Stomach smooth muscle (tissue), 2 donors: ENCODE data around the gene IRF2BP1.
A peak's percentile ranks its signal among the peaks of the same experiment; 100 is the strongest.

Source experiments
- H3K27ac ChIP-seq: one replicate; pipeline ENCODE4 v1.7.0; 2013; ENCODE audit warnings: mild to moderate bottlenecking, low read length, inconsistent platforms
- H3K27me3 ChIP-seq, 2 donors: one replicate each; pipeline ENCODE4 v1.7.0; 2013; ENCODE audit warnings: low read length in 2 of 2; ENCODE audit not compliant: insufficient read depth in 2 of 2, control insufficient read depth in 1 of 2
- H3K36me3 ChIP-seq, 2 donors: one replicate each; pipeline ENCODE4 v1.7.0; 2013; ENCODE audit warnings: low read length in 2 of 2; ENCODE audit not compliant: control insufficient read depth in 2 of 2, insufficient read depth in 2 of 2
- H3K4me1 ChIP-seq: one replicate; pipeline ENCODE4 v1.7.0; 2013; ENCODE audit warnings: low read length; ENCODE audit not compliant: control insufficient read depth, insufficient read depth
- H3K4me3 ChIP-seq, 2 donors: one replicate each; pipeline ENCODE4 v1.7.0; 2013; ENCODE audit warnings: low read length in 2 of 2
- H3K9ac ChIP-seq, 2 donors: one replicate each; pipeline ENCODE4 v1.7.0; 2013; ENCODE audit warnings: low read length in 2 of 2, mild to moderate bottlenecking in 1 of 2
- H3K9me3 ChIP-seq, 2 donors: one replicate each; pipeline ENCODE4 v1.7.0; 2013; ENCODE audit warnings: low read length in 2 of 2; ENCODE audit not compliant: control insufficient read depth in 2 of 2
- donor health status: healthy.
- donor health status: Pancreatic carcinoma.

The IRF2BP1 gene

DNA sequence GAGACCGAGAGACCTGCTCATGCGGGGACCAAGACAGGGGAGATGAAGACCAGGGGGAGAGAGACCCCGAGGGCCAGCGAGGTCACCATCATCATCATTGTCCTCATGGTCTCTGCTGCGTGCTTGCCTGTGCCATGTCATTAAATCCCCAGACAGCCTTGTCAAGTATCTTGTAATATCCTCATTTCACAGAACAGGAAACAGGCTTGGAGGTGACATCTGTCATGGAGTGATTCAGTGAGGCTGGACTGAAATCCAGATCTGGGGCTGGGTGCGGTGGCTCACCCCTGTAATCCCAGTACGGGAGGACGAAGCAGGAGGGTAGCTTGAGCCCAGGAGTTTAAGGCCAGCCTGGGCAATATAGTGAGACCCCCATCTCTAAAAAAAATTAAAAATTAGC lies 34.5 kb upstream of the IRF2BP1 start:
- Histone ChIP-seq H3K4me3 (no peak overlapping the region), H3K9me3 (no peaks in the 10 kb centered on the region), H3K9ac (no peak overlapping the region), H3K4me1 (no peaks in the 10 kb centered on the region), H3K27me3 (peaks cover 0 to 13% of the 10 kb centered on the region in 2 donors), H3K27ac (no peak overlapping the region), H3K36me3 (no peaks in the 10 kb centered on the region)

DNA sequence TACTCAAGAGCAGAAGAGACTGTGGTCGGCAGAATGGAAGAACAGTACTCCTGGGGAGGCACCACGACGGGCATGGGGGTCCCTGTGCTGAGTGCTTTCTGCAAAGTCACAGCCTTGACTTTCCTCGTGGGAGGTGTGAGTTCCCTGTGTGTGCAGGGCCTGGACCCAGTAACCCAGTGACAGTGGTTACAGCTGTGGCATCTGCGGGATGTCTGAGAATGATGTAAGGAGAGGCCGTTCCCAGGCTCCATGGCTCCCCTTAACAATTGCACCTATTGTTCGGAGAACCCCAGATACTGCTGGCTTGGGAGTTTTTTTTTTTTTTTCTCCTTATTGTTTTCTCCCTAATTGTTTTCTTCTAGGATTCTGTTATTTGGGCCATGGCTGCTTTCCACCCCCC lies 33.7 kb upstream of the IRF2BP1 start:
- H3K27ac ChIP-seq: no peak overlapping the region
- H3K4me3 ChIP-seq: no peak overlapping the region
- H3K27me3 ChIP-seq: peaks cover 0 to 16% of the 10 kb centered on the region in 2 donors

DNA sequence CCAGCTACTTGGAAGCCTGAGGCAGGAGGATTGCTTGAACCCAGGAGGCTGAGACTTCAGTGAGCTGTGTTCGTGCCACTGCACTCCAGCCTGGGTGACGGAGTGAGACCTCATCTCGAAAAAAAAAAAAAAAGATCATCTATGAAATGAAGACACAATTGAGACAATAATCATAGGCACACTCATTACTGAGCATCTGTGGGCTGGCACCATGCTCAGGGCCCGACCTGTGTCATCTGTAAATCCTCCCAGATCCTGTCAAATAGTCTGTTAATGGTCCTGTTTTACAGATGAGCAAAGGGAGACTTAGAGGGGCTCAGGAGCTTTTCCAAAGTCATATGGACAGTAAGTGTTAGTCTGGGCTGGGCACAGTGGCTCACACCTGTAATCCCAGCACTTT lies 32.8 kb upstream of the IRF2BP1 start:
- H3K36me3 ChIP-seq: no peaks in the 10 kb centered on the region
- H3K27me3 ChIP-seq: peaks cover 1 to 19% of the 10 kb centered on the region in 2 donors
- no peak overlapping the region for H3K9ac ChIP-seq
- no peaks in the 10 kb centered on the region for H3K9me3 ChIP-seq
- no peak overlapping the region for H3K4me3 ChIP-seq
- no peaks in the 10 kb centered on the region for H3K4me1 ChIP-seq
- no peak overlapping the region for H3K27ac ChIP-seq

More for the DNA sequence above, 33.7 kb upstream of the IRF2BP1 start:
- no peaks in the 10 kb centered on the region for H3K36me3 ChIP-seq
- no peaks in the 10 kb centered on the region for H3K9me3 ChIP-seq
- H3K4me1 ChIP-seq: no peaks in the 10 kb centered on the region
- no peak overlapping the region for H3K9ac ChIP-seq

- H3K9me3 ChIP-seq: no peaks in the 10 kb centered on the region
- no peak overlapping the region for H3K27ac ChIP-seq
- no peak overlapping the region for H3K9ac ChIP-seq
- no peaks in the 10 kb centered on the region for H3K36me3 ChIP-seq
- no peak overlapping the region for H3K4me3 ChIP-seq
- H3K27me3 ChIP-seq: peaks cover 5 to 24% of the 10 kb centered on the region in 2 donors
- no peaks in the 10 kb centered on the region for H3K4me1 ChIP-seq
These were observed 31.6 kb upstream of the IRF2BP1 start for GRCh38 chr19:45917421-45918091.

DNA sequence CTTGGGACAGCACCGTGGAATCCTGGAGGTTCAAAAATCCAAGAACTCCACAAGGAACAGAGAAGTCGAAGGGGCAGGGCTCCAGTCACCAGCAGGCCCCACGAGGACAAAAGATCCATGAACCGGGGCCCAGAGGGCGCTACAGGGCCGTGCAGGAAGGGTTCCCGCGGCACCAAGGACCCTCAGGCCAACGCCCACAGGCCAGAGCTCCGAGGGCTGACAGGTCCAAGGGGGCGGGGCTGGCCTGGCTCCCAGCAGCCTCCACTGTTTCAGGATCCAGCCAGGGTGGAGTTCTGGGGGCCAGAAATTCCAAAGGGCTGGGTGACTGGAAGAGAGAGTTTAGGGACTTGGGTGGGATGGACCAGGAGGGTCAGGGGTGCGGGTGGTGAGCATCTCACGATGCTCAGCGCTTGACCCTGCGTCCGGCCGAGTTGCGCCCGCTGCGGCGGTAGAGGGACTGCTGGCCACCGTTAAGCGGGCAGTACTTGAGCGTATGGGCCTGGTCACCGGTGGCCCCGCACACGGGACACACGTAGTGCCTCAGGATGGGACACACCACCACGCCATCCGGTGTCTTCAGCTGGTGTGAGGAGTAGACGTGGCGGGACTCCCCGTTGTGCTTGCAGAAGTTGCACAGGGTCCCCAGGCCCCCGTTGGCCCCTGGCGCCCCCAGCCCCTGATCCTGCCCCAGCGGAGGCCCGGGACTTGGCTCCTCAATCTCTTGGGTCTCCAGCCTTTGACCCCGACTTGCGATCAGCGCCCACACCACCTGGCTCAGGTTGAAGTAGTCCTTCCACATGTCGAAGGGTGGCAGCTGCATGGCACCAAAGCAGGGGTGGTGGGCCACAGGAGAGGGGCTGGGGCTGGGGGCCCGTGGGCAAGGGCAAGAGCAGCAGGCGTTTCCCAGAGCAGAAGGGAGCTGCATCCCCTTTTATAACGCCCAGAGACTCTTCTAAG lies 28.2 kb upstream of the IRF2BP1 start, which contains the start of gene NANOS2:
Gene NANOS2, minus strand, starts transcription at position 905 of the 957 bp plus-strand sequence. Its CDS starts 85 bp downstream, at position 820.
- Histone ChIP-seq H3K4me1 (no peaks in the 10 kb centered on the region), H3K4me3 (no peak within 1 kb of the TSS), H3K9ac (no peak within 1 kb of the TSS), H3K27ac (no peak within 1 kb of the TSS), H3K36me3 (no peaks in the 10 kb centered on the region), H3K9me3 (no peaks in the 10 kb centered on the region), H3K27me3 (peaks cover 5 to 20% of the 10 kb centered on the region in 2 donors)

DNA sequence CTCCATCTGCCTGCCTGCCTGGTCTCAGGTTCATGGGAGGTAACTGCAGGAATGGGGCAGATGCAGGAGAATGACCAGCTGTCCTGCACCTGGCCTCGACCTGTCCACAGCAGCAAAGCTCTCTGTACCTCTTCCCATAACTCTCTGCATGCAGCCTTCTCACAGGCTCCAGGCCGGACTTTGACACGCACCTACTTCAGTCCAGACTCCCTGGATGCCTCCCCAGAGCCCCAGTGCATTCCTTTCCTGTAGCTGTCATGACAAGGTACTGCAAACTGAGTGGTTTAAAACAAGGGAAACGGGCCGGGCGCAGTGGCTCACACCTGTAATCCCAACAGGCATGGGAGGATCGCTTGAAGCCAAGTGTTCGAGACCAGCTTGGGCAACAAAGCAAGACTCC lies 25.4 kb upstream of the IRF2BP1 start:
- no peaks in the 10 kb centered on the region for H3K9me3 ChIP-seq
- H3K9ac ChIP-seq: no peak overlapping the region
- H3K36me3 ChIP-seq: no peaks in the 10 kb centered on the region
- H3K27me3 ChIP-seq: peaks cover 5 to 14% of the 10 kb centered on the region in 2 donors
- no peak overlapping the region for H3K27ac ChIP-seq
- H3K4me3 ChIP-seq: no peak overlapping the region
- no peaks in the 10 kb centered on the region for H3K4me1 ChIP-seq

DNA sequence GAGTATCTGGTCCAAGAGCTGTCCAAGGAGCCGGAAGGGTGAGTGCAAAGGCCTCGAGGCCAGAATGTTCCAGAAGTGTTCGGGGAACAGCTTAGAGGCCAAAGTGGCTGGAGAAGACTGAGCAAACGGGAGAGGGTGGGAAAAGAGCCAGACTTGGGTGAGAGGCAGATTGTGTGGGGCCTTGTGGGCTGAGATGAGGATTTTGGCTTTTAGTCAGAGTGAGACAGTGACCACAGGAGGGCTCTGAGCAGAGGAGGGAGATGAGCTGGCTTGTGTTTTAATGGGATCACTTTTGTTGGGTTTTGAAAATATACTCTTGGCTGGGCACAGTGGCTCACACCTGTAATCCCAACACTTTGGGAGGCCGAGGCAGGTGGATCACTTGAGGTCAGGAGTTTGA lies 23.0 kb upstream of the IRF2BP1 start:
- no peaks in the 10 kb centered on the region for H3K9me3 ChIP-seq
- H3K27me3 ChIP-seq: peaks cover 5 to 9% of the 10 kb centered on the region in 2 donors
- no peaks in the 10 kb centered on the region for H3K36me3 ChIP-seq
- no peak overlapping the region for H3K4me3 ChIP-seq
- no peak overlapping the region for H3K27ac ChIP-seq
- no peak overlapping the region for H3K9ac ChIP-seq
- H3K4me1 ChIP-seq: no peaks in the 10 kb centered on the region

DNA sequence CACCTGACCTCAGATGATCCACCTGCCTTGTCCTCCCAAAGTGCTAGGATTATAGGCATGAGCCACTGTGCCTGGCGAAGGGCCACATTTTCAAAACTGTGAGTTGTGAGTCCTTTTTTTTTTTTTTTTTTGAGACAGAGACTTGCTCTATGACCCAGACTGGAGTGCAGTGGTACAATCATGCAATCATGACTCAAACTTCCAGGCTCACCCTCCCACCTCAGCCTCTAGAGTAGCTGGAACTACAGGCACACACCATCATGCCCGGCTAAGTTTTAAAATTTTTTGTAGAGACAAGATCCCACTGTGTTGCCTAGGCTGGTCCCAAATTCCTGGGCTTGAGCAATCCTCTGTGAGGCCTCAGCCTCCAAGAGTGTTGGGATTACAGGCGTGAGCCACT lies 20.3 kb upstream of the IRF2BP1 start:
- Histone ChIP-seq H3K36me3 (no peaks in the 10 kb centered on the region), H3K27ac (no peak overlapping the region), H3K4me1 (peaks cover 15% of the 10 kb centered on the region), H3K9ac (no peak overlapping the region), H3K4me3 (no peak overlapping the region), H3K27me3 (no peaks in the 10 kb centered on the region), H3K9me3 (no peaks in the 10 kb centered on the region)

GRCh38 chr19:45905011-45905410 lies 19.1 kb upstream of the IRF2BP1 start:
- H3K27me3 ChIP-seq: no peaks in the 10 kb centered on the region
- no peak overlapping the region for H3K9ac ChIP-seq
- no peak overlapping the region for H3K4me3 ChIP-seq
- H3K9me3 ChIP-seq: no peaks in the 10 kb centered on the region
- H3K27ac ChIP-seq: no peak overlapping the region
- H3K4me1 ChIP-seq: peaks cover 20% of the 10 kb centered on the region
- peaks cover 0 to 6% of the 10 kb centered on the region in 2 donors for H3K36me3 ChIP-seq

GRCh38 chr19:45902651-45903625 lies 17.0 kb upstream of the IRF2BP1 start:
- Histone ChIP-seq H3K4me1 (peaks cover 20% of the 10 kb centered on the region), H3K9ac (peak overlapping the region; percentile 64 to 70), H3K36me3 (peaks cover 10 to 11% of the 10 kb centered on the region in 2 donors), H3K4me3 (peak overlapping the region; percentile 93 to 96), H3K27ac (peak overlapping the region; percentile 69), H3K9me3 (no peaks in the 10 kb centered on the region), H3K27me3 (no peaks in the 10 kb centered on the region)
